Measurements from ENCODE around the gene ZNF429.
"Not testable (repeated sequence)": the region's sequence is repeated elsewhere in the genome, so short reads cannot be mapped to it uniquely, and the experiment has no call there.

ZNF429 gene

DNA sequence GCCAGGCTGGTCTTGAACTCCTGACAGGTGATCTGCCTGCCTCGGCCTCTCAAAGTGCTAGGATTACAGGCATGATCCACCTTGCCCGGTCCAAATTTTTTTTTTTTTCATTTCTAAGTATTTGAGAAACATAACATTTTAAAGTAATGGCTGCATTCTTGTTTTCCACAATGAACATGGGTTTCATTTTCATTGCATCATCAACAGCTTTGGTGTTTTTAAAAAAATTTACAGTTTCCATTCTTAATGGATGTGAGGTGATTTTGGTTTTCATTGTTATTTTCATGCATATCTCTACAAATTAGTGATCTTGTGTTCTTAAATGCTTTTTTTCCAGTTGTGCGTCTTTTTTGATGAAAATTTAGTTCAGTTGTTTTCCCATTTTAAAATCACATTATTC, 27.5 kb downstream of the ZNF429 start:
- H3K27ac ChIP-seq (ENCODE audit: low read depth, low read length) = no peak overlapping the region
- no peak overlapping the region for H2BK15ac ChIP-seq (replicated peaks; ENCODE audit: low read depth)
- no peaks in the 10 kb centered on the region for H3K79me1 ChIP-seq (ENCODE audit: low read length)
- H2BK120ac ChIP-seq (ENCODE audit: low read depth, low read length) = no peak overlapping the region
- no peak overlapping the region for H3K4ac ChIP-seq (ENCODE audit: low read depth, low read length)
- no peak overlapping the region for H3K9ac ChIP-seq (ENCODE audit: low read length)
- no peak overlapping the region for H2BK5ac ChIP-seq (ENCODE audit: low read length)
- H2AK5ac ChIP-seq (ENCODE audit: low read length) = no peak overlapping the region
- no peak overlapping the region for H4K8ac ChIP-seq (ENCODE audit: low read depth, low read length)
- no peaks in the 10 kb centered on the region for H3K36me3 ChIP-seq (ENCODE audit: control insufficient read depth, insufficient read depth, low read length)
- no peak overlapping the region for H3K4me3 ChIP-seq (ENCODE audit: low read length)
- no peak overlapping the region for H3K56ac ChIP-seq (ENCODE audit: low read length)
- H3K4me1 ChIP-seq (ENCODE audit: control insufficient read depth, low read depth, low read length) = no peaks in the 10 kb centered on the region
- H3K79me2 ChIP-seq (ENCODE audit: control insufficient read depth, insufficient read depth, low read length) = no peaks in the 10 kb centered on the region
- no peak for DNase-seq
- WGBS (ENCODE audit: extremely low coverage, insufficient coverage, low lambda C conversion rate) = no CpG with 5 or more reads among the region's 3 CpGs
- no peak overlapping the region for H3K4me2 ChIP-seq (ENCODE audit: low read length)
- H4K5ac ChIP-seq (ENCODE audit: low read length) = no peak overlapping the region
- H3K18ac ChIP-seq (ENCODE audit: low read length) = no peak overlapping the region
- H3K23ac ChIP-seq (ENCODE audit: low read length) = no peak overlapping the region
- H3K27me3 ChIP-seq (ENCODE audit: insufficient read depth, low read length, poor library complexity) = no peaks in the 10 kb centered on the region

GRCh38 chr19:21536741-21537290, 31.4 kb downstream of the ZNF429 start:
- not testable (repeated sequence) for H3K4me3 ChIP-seq (ENCODE audit: low read length); H3K27me3 ChIP-seq (ENCODE audit: insufficient read depth, low read length, poor library complexity); H3K79me2 ChIP-seq (ENCODE audit: control insufficient read depth, insufficient read depth, low read length); H2BK15ac ChIP-seq (replicated peaks; ENCODE audit: low read depth); H4K8ac ChIP-seq (ENCODE audit: low read depth, low read length); H3K4me1 ChIP-seq (ENCODE audit: control insufficient read depth, low read depth, low read length); H3K79me1 ChIP-seq (ENCODE audit: low read length); H3K4ac ChIP-seq (ENCODE audit: low read depth, low read length); H3K4me2 ChIP-seq (ENCODE audit: low read length); H3K23ac ChIP-seq (ENCODE audit: low read length); H2BK120ac ChIP-seq (ENCODE audit: low read depth, low read length); DNase-seq; H3K56ac ChIP-seq (ENCODE audit: low read length); H3K18ac ChIP-seq (ENCODE audit: low read length); H4K5ac ChIP-seq (ENCODE audit: low read length); H3K36me3 ChIP-seq (ENCODE audit: control insufficient read depth, insufficient read depth, low read length); H2BK5ac ChIP-seq (ENCODE audit: low read length); H2AK5ac ChIP-seq (ENCODE audit: low read length); H3K27ac ChIP-seq (ENCODE audit: low read depth, low read length); H3K9ac ChIP-seq (ENCODE audit: low read length)
- no CpG with 5 or more reads among the region's 2 CpGs for WGBS (ENCODE audit: extremely low coverage, insufficient coverage, low lambda C conversion rate)

DNA sequence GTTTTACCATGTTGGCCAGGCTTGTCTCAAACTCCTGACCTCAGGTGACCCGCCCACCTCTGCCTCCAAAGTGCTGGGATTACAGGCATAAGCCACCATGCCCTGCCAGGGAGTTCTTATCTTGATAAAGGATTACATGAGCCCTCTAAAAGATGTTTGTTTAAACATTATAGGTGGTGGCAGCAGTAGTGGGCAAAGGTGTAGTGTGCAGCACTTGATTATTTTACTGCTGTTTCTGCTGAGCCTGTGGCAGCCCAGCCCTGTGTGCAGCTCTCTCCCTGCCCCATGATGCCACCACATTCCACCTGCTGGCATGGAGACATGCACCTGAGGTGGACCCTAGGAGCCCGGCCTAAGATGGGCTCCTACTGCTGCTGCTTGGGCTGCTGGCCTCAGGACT, 54.0 kb downstream of the ZNF429 start:
- no peak overlapping the region for H3K4me2 ChIP-seq (ENCODE audit: low read length)
- no peaks in the 10 kb centered on the region for H3K79me2 ChIP-seq (ENCODE audit: control insufficient read depth, insufficient read depth, low read length)
- no peak overlapping the region for H3K27ac ChIP-seq (ENCODE audit: low read depth, low read length)
- H3K79me1 ChIP-seq (ENCODE audit: low read length) = no peaks in the 10 kb centered on the region
- H3K36me3 ChIP-seq (ENCODE audit: control insufficient read depth, insufficient read depth, low read length) = no peaks in the 10 kb centered on the region
- H3K9ac ChIP-seq (ENCODE audit: low read length) = no peak overlapping the region
- no peaks in the 10 kb centered on the region for H3K27me3 ChIP-seq (ENCODE audit: insufficient read depth, low read length, poor library complexity)
- H2BK5ac ChIP-seq (ENCODE audit: low read length) = no peak overlapping the region
- no peak overlapping the region for H2BK15ac ChIP-seq (replicated peaks; ENCODE audit: low read depth)
- WGBS (ENCODE audit: extremely low coverage, insufficient coverage, low lambda C conversion rate) = no CpG with 5 or more reads among the region's 2 CpGs
- no peak overlapping the region for H4K8ac ChIP-seq (ENCODE audit: low read depth, low read length)
- no peak overlapping the region for H2BK120ac ChIP-seq (ENCODE audit: low read depth, low read length)
- H3K56ac ChIP-seq (ENCODE audit: low read length) = no peak overlapping the region
- no peaks in the 10 kb centered on the region for H3K4me1 ChIP-seq (ENCODE audit: control insufficient read depth, low read depth, low read length)
- no peak overlapping the region for H4K5ac ChIP-seq (ENCODE audit: low read length)
- no peak overlapping the region for H3K4me3 ChIP-seq (ENCODE audit: low read length)
- H3K18ac ChIP-seq (ENCODE audit: low read length) = no peak overlapping the region
- H2AK5ac ChIP-seq (ENCODE audit: low read length) = no peak overlapping the region
- H3K4ac ChIP-seq (ENCODE audit: low read depth, low read length) = no peak overlapping the region
- no peak overlapping the region for H3K23ac ChIP-seq (ENCODE audit: low read length)
- DNase-seq = no peak

- Histone ChIP-seq H2BK15ac (replicated peaks; ENCODE audit: low read depth) (no peak overlapping the region), H2AK5ac (ENCODE audit: low read length) (no peak overlapping the region), H4K8ac (ENCODE audit: low read depth, low read length) (no peak overlapping the region), H3K4me3 (ENCODE audit: low read length) (no peak overlapping the region), H3K18ac (ENCODE audit: low read length) (no peak overlapping the region), H3K79me2 (ENCODE audit: control insufficient read depth, insufficient read depth, low read length) (no peaks in the 10 kb centered on the region), H3K23ac (ENCODE audit: low read length) (no peak overlapping the region), H2BK5ac (ENCODE audit: low read length) (no peak overlapping the region), H4K5ac (ENCODE audit: low read length) (no peak overlapping the region), H3K27me3 (ENCODE audit: insufficient read depth, low read length, poor library complexity) (no peaks in the 10 kb centered on the region), H3K79me1 (ENCODE audit: low read length) (no peaks in the 10 kb centered on the region), H3K4ac (ENCODE audit: low read depth, low read length) (no peak overlapping the region), H3K4me2 (ENCODE audit: low read length) (no peak overlapping the region), H2BK120ac (ENCODE audit: low read depth, low read length) (no peak overlapping the region), H3K36me3 (ENCODE audit: control insufficient read depth, insufficient read depth, low read length) (no peaks in the 10 kb centered on the region), H3K56ac (ENCODE audit: low read length) (no peak overlapping the region), H3K9ac (ENCODE audit: low read length) (no peak overlapping the region), H3K4me1 (ENCODE audit: control insufficient read depth, low read depth, low read length) (no peaks in the 10 kb centered on the region), H3K27ac (ENCODE audit: low read depth, low read length) (no peak overlapping the region)
- DNase-seq = no peak
- WGBS (ENCODE audit: extremely low coverage, insufficient coverage, low lambda C conversion rate) = no CpG with 5 or more reads among the region's 1 CpG
Observed at GRCh38 chr19:21564406-21564805, 59.0 kb downstream of the ZNF429 start.

- no peak overlapping the region for H3K18ac ChIP-seq (ENCODE audit: low read length)
- H3K79me1 ChIP-seq (ENCODE audit: low read length) = no peaks in the 10 kb centered on the region
- H2BK15ac ChIP-seq (replicated peaks; ENCODE audit: low read depth) = no peak overlapping the region
- no peak overlapping the region for H3K56ac ChIP-seq (ENCODE audit: low read length)
- no peak overlapping the region for H4K8ac ChIP-seq (ENCODE audit: low read depth, low read length)
- no peak overlapping the region for H3K23ac ChIP-seq (ENCODE audit: low read length)
- no peak overlapping the region for H4K5ac ChIP-seq (ENCODE audit: low read length)
- no peak overlapping the region for H2BK120ac ChIP-seq (ENCODE audit: low read depth, low read length)
- no peaks in the 10 kb centered on the region for H3K36me3 ChIP-seq (ENCODE audit: control insufficient read depth, insufficient read depth, low read length)
- H2BK5ac ChIP-seq (ENCODE audit: low read length) = no peak overlapping the region
- H3K4me1 ChIP-seq (ENCODE audit: control insufficient read depth, low read depth, low read length) = no peaks in the 10 kb centered on the region
- H3K4ac ChIP-seq (ENCODE audit: low read depth, low read length) = no peak overlapping the region
- no CpG with 5 or more reads among the region's 3 CpGs for WGBS (ENCODE audit: extremely low coverage, insufficient coverage, low lambda C conversion rate)
- H3K79me2 ChIP-seq (ENCODE audit: control insufficient read depth, insufficient read depth, low read length) = no peaks in the 10 kb centered on the region
- no peak for DNase-seq
- no peaks in the 10 kb centered on the region for H3K27me3 ChIP-seq (ENCODE audit: insufficient read depth, low read length, poor library complexity)
- H3K4me2 ChIP-seq (ENCODE audit: low read length) = no peak overlapping the region
- no peak overlapping the region for H2AK5ac ChIP-seq (ENCODE audit: low read length)
- no peak overlapping the region for H3K9ac ChIP-seq (ENCODE audit: low read length)
- no peak overlapping the region for H3K27ac ChIP-seq (ENCODE audit: low read depth, low read length)
- no peak overlapping the region for H3K4me3 ChIP-seq (ENCODE audit: low read length)
Observed at GRCh38 chr19:21566073-21566472, 60.7 kb downstream of the ZNF429 start.

DNA sequence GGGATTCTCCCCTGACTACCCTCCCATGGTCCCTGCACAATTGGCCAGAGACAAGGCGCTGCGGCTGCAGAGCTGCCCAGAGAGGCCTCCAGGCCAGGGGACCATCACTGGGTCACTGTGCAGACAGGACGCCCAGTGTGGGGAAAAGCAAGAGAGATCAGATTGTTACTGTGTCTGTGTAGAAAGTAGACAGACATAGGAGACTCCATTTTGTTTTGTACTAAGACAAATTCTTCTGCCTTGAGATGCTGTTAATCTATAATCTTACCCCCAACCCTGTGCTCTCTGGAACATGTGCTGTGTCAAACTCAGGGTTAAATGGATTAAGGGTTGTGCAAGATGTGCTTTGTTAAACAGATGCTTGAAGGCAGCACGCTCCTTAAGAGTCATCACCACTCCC, 62.4 kb downstream of the ZNF429 start:
- not testable (repeated sequence) for DNase-seq; H2AK5ac ChIP-seq (ENCODE audit: low read length); H2BK120ac ChIP-seq (ENCODE audit: low read depth, low read length); H3K23ac ChIP-seq (ENCODE audit: low read length); H3K27me3 ChIP-seq (ENCODE audit: insufficient read depth, low read length, poor library complexity); H4K5ac ChIP-seq (ENCODE audit: low read length); H2BK5ac ChIP-seq (ENCODE audit: low read length); H3K56ac ChIP-seq (ENCODE audit: low read length); H3K18ac ChIP-seq (ENCODE audit: low read length); H3K79me1 ChIP-seq (ENCODE audit: low read length); H4K8ac ChIP-seq (ENCODE audit: low read depth, low read length); H3K27ac ChIP-seq (ENCODE audit: low read depth, low read length); H2BK15ac ChIP-seq (replicated peaks; ENCODE audit: low read depth); H3K4me3 ChIP-seq (ENCODE audit: low read length); H3K4me2 ChIP-seq (ENCODE audit: low read length); H3K4ac ChIP-seq (ENCODE audit: low read depth, low read length); H3K36me3 ChIP-seq (ENCODE audit: control insufficient read depth, insufficient read depth, low read length); H3K79me2 ChIP-seq (ENCODE audit: control insufficient read depth, insufficient read depth, low read length); H3K9ac ChIP-seq (ENCODE audit: low read length); H3K4me1 ChIP-seq (ENCODE audit: control insufficient read depth, low read depth, low read length)
- no CpG with 5 or more reads among the region's 4 CpGs for WGBS (ENCODE audit: extremely low coverage, insufficient coverage, low lambda C conversion rate)
